HG02588 (cell line): Measurements from ENCODE around the gene FOXO1.

Experiments
- ATAC-seq: cut with Tn5 transposase; IDR thresholded peaks from one replicate; pipeline ENCODE4 v1.9.1; 2021; ENCODE audit warnings: mild to moderate bottlenecking, moderate library complexity; ENCODE audit not compliant: unreplicated experiment

FOXO1 gene

DNA sequence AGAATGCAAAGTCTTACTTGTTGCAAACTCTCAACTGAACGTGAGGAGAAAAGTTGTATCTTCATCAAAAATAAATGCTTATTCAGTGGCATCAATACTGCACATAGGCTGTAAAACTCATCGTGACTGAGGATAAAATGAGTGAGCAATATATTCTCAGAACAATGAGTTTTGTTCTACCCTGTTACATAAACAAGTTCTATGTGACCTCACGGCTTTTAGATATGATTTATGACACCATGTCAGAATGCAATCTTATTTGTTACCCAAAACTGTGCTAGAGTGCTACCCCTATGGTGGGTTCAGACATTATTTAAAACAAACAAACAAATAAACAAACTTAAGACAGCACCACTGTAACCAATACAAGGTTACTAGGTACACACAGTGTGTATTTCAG, 55.4 kb downstream of the FOXO1 start:
- no peak for ATAC-seq

GRCh38 chr13:40609972-40610726, 56.3 kb downstream of the FOXO1 start:
- no peak for ATAC-seq

GRCh38 chr13:40608308-40608707, 58.1 kb downstream of the FOXO1 start:
- ATAC-seq: no peak

DNA sequence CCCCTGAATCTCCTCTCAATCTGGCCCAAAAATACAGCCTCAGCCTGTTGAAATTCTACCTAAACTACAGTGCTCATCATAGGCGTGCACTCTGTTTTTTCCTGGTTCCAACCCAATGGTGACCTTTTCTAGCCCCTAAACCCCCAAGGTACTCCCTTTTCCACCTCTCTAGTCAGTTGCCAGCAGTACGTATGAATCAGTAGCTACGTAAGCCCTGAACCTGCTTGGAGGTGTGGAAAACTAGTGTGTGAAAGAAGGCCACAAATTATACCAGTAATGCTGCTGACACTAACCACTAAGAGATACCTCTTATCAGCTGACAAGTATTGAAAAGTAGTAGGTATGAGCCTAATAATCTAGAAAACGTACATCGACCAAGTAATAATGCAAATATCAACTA, 60.9 kb downstream of the FOXO1 start:
- ATAC-seq: no peak

- ATAC-seq: no peak
These were observed 62.3 kb downstream of the FOXO1 start for GRCh38 chr13:40604135-40604534.

DNA sequence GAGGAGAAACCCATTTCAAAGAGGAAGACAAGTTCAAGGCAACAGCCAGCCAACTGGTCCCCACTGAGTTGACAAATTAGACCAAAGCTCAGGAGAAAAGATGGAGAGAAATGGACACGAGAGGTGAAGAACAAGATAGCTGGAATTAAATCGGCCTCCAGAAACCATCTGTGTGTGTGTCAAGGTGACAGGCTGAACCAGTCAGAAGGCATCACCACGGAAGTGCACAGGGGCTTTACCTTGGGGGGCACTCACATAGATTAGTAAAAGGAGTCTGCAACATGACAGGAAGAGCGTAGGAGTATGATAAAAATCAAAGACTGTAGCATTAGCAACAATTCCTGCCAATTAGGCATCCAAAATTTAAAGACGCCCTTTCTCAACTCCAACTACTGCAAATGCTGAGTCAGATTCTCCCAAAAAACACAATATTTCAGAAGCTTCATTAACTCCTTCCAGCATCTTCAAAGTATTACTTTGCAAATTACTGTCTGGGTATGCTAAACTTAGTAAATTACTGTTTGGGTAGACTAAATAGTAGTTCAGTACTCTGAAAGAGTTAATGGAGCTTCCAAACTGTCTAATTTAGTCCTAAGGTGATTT, 66.2 kb downstream of the FOXO1 start:
- ATAC-seq: no peak

- no peak for ATAC-seq
These were observed 66.7 kb downstream of the FOXO1 start for GRCh38 chr13:40599747-40600146.

GRCh38 chr13:40599124-40599523, 67.3 kb downstream of the FOXO1 start:
- no peak for ATAC-seq

- no peak for ATAC-seq
These were observed 67.9 kb downstream of the FOXO1 start for GRCh38 chr13:40598569-40598968.

DNA sequence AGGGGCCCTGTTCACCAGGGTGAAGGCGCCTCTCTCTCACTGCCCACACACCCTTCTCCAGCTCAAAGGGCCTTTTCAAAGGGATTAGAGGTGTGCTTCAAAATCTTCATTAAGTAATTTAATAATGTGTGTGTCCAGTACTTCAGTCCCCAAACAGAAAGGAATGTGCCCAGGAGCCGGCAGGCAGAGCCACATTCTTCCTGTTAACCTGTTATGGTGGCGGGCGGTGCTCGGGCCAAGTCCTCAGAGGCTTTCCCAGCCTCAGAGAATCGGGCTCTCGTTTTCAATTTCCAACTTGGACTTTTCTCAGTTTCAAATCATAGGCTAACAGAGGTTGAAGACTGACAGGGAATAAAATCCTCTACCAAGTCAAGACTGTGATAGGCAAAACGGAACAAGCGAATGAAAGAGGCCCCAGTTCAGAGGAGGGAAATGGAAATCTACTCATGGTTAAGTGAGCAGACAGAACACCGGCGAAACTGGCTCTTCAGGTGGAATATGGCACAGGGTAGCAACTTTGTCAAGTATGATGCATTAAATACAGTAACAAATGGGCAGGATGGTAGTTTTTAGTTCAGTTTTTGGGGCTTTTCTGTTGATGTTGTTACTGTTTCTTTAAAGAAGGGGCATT, 68.6 kb downstream of the FOXO1 start:
- ATAC-seq: no peak

DNA sequence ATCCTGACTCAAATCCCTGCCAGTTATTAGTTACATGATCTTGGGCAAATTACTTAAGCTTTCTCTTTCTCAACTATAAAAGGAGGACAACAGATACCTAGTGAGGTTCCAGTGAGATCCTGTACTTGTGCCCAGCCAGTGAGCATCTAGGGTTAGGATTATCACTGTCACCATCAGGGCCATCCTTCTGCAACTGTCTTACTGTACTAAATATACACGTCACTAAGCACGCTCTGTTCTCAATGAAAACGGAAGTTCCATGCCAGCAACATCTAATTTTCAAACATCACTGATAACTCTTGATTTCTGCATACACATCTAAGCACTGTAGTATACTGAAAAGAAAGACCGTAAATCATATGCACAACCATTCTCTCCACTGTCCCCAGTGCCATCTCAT, 70.0 kb downstream of the FOXO1 start:
- no peak for ATAC-seq

DNA sequence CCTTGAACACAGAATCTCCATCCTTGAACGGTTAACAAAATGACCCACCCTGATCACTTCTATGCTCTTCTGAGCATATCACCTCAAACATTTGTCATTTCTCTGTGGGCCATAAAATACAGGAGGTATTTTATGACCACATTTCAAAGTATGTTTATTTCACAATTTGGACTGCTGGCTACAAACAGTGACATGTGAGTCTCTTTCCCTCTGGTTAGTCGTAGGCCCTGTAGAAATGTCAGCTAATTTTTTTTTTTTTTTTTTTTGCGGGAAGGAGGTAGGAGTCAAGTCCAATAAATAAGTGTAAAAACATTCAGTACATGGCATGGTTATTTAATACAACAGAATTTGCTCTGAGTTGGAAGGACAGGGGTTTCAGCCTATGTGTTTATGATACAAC, 70.7 kb downstream of the FOXO1 start:
- no peak for ATAC-seq

DNA sequence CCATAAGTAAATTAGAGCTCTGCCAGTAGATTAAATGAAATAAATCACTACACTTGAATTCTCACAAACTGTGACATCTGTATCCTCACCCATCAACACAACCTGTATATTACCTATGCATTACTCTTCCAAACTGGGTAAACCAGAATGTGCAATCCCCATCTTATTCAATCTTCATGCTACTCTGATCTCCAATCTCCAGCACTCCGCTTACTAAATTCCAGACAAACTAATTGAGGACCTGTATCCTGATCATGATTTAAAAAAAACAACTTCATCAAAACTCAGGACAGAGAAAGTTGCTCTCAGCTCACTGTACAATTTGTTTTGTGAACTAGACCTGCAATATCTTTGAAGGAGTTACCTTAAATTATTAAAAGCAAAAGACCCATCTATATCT, 74.4 kb downstream of the FOXO1 start:
- ATAC-seq: no peak

DNA sequence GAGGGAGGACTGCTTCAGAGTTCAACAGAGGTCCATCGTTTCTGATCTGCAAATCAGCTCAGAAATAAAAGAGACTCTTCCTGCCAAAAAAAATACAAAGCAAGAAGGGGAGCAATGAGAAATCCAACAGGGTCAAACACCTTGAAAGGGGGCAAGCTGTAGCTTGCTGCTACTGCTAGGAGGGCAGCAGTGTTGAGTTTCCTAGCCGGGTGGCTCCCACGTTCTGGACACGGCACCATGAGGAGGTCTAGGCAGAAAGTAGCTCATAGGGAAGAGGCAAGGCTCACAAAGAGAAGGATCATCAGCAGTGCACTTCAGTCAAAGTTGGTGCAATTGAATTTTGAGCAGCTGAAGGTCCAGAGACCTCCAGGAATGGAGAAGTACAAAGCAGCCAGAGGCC, 75.3 kb downstream of the FOXO1 start:
- no peak for ATAC-seq

DNA sequence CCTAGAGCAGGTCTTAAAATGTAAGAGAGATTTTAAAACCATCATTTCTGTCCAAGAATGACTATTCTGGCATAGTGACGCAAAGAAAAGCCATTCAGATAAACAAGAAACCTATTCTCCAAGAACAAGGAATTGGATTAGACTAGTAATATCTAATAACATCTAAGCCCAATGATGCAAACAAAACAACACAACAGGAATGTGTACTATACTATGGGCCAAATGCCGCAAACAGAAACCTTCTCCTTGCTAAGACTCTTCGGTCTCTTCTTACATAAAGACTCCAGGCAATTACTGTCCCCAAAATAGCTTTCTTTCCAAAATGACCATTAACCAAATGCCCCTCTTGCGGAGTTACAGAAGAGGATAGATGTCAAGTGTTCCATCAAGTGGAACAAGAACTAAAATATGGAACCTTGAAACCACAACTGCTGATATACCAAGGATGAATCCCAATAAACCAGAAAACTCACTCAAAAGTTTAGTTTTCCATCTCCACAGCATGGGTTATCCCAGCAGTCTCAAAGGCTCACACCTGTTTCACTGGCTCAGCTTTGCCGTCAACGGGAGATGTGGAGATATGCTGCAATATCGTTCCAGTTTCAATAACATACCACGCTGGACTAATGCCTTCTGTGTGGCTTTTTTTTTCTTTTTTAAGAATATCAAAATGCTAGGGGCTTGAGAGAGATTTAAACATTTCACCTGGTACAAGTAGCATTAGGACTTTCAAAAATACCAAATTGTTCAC, 76.2 kb downstream of the FOXO1 start:
- no peak for ATAC-seq

DNA sequence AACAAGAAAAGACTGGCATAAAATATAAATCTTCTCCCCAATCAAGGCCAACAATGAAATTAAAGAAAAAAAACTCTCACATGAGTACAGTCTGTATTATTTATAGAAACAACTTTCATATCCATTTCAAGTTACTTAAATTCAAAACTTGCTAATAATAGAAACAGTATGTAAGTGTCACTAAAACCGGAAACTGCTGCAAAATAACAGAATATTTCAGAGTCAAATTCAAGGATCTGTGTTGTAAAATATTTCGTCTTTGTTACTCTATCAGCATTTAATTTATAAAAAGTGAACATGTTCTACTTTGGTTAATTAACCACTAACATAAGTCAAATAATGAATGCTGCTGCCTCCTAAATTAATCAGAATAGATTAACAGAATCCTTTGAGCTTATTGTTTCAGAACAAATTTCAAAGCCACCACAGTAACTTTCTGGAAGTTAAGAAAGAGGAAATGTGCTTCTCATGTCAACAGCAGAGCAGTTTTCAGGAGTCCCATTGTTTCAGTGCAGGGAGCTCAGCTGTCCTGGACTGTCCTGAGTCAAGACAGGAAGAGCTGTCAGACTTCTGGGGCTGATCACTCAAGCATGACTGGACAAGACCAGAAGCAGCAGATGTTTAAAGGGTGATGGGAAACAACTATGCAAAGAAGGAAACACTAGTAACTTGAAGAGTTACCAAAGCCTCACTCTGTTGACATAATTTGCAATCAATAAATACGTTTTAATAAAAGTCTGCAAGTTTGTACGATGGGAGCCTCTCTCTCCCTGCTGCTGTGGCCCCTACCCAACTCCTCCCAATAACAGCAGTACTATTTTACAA, 76.9 kb downstream of the FOXO1 start:
- ATAC-seq: peak; percentile 95

- no peak for ATAC-seq
These were observed 78.3 kb downstream of the FOXO1 start for GRCh38 chr13:40588101-40588500.

DNA sequence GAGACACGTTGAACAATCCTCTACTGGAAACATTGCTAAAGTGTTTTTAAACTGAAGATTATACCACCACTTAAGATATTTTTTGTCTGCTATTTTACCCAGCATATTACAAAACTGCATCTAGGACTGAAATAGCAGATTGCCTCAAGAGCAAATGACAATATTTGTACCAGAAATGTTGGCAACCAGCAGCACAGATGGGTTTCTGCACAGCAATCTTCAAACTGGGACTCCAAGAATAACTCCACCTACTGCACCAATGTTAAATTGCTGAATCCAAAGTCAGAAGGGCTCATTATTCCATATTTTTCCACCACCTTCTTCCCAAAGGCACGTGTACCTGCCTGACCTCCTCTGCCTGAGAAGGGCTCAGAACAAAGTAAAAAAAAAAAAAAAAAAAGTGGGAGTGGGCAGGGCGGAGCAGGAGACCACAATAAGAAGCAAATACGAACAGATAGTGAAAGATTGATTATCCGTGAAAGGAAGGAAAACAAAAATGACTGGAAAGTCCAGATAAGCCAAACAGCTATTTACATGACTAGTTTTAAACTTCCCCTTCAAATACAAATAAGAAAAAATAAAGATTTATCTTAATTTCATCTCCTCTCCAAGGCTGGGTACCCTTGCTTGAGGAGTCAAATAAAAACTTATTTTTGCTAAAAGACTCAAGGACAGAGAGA, 79.4 kb downstream of the FOXO1 start:
- no peak for ATAC-seq

DNA sequence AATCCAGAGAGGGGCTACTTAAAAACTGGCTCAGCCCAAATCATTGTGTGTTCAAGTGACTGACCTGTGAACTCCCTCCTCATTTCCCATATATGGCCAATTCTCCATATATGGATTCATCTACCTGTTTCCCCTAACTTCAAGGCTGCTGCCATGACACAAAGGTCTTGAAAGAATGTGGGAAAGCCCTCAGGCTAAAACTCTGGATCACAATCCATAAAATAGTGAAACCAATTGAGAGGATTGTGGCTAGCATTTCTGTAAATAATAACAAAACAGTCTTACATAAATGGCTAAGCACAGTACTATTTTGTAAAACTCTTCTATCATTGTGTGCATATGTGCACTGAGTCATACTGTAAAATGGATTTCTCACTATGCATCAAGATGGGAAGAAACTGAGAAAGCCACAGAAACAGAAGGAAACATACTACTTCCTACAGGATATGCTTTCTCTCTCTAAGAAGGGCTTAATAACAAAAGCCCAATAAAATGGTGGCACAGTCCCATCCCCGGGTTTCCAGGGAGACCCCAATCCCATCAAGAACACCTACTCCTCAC, 80.5 kb downstream of the FOXO1 start:
- no peak for ATAC-seq

- no peak for ATAC-seq
These were observed 82.7 kb downstream of the FOXO1 start for GRCh38 chr13:40583738-40584137.
